K562 (cell line): ENCODE measurements around the gene ADCY5. TPM values are rescaled to one million over a fixed set of nuclear protein-coding genes. Genes with fewer than 3 reads are reported as not detected.

Experiments
- ATAC-seq: fragments of 200-7000 bp; cut with Tn5 transposase; 3 replicates; pipeline ENCODE4 v1.9.1; 2020; ENCODE audit warnings: moderate library complexity
- BruUV-seq: library from RNA; stranded (reverse); fragments of 400-500 nt; replicated peaks from 2 replicates; lab custom pipeline; 2021; lab: Mats Ljungman, UMichigan
- CTCF ChIA-PET: fragments of 300-600 bp; formaldehyde crosslinking; extraction: SDS; loops from one replicate; lab custom pipeline; 2021; ENCODE audit warnings: low intra/inter-chr PET ratio; lab: Yijun Ruan, JAX
- POLR2A ChIA-PET: fragments of 300-600, 350-650 bp; sonication (Branson Sonifier 250); formaldehyde crosslinking; extraction: SDS; loops from one replicate; lab custom pipeline; 2021; ENCODE audit warnings: antibody characterized with exemption, inconsistent platforms; lab: Yijun Ruan, JAX
- DNase-seq, 4 experiments: peaks; one replicate each; pipeline versions ENCODE4 v3.0.0 to v3.0.0-alpha.2; 2011 to 2018; ENCODE audit warnings: low spot score in 3 of 4, mixed read lengths in 3 of 4; ENCODE audit errors: extremely low read depth in 1 of 4
- FAIRE-seq: peaks from 2 replicates; lab custom pipeline; 2011; peaks lifted over from hg19 to GRCh38; lab: Jason Lieb, UNC
- H2AFZ ChIP-seq: 2 replicates; pipeline ENCODE4 v1.6.0; 2011; ENCODE audit warnings: low read depth, low read length, control low read depth, inconsistent platforms
- H3K27ac ChIP-seq: fragments of 200-600 bp; 3 replicates; pipeline ENCODE4 v1.8.0; 2011; ENCODE audit warnings: low read depth, mild to moderate bottlenecking, control low read depth, inconsistent platforms, low read length, moderate library complexity, mixed read lengths; ENCODE audit errors: extremely low read depth
- H3K27me3 ChIP-seq, 2 experiments: fragments of 300-600 bp in 1 of 2; 2 replicates in 1 of 2; 3 replicates in 1 of 2; pipeline versions ENCODE4 v1.6.0 to v1.8.0; 2011; ENCODE audit warnings: inconsistent platforms in 2 of 2, low read length in 2 of 2, mild to moderate bottlenecking in 1 of 2, mixed read lengths in 1 of 2, moderate library complexity in 1 of 2; ENCODE audit not compliant: control insufficient read depth in 2 of 2, insufficient read depth in 2 of 2
- H3K36me3 ChIP-seq: fragments of 300-600 bp; 3 replicates; pipeline ENCODE4 v1.8.0; 2011; ENCODE audit warnings: mild to moderate bottlenecking, low read length, inconsistent platforms; ENCODE audit not compliant: control insufficient read depth, insufficient read depth
- H3K4me1 ChIP-seq, 2 experiments: fragments of 200-600 bp in 1 of 2; replicated peaks in 1 of 2; 2 replicates in 1 of 2; 3 replicates in 1 of 2; pipeline versions ENCODE4 v1.5.1 to v1.8.0; 2011; ENCODE audit warnings: inconsistent platforms in 2 of 2, low read length in 2 of 2, mild to moderate bottlenecking in 1 of 2, mixed read lengths in 1 of 2, moderate library complexity in 1 of 2; ENCODE audit not compliant: control insufficient read depth in 2 of 2, insufficient read depth in 2 of 2
- H3K4me2 ChIP-seq: 2 replicates; pipeline ENCODE4 v1.6.1; 2011; ENCODE audit warnings: low read length, control low read depth, inconsistent platforms, mixed read lengths; ENCODE audit not compliant: insufficient read depth
- H3K4me3 ChIP-seq: fragments of 200-600 bp; sonication (generic), shearing (Covaris generic); 2 replicates; pipeline ENCODE4 v1.5.1; 2016; ENCODE audit warnings: control low read depth, inconsistent platforms
- H3K79me2 ChIP-seq: fragments of 200-600 bp; 3 replicates; pipeline ENCODE4 v1.8.0; 2011; ENCODE audit warnings: low read length, inconsistent platforms; ENCODE audit not compliant: control insufficient read depth, insufficient read depth
- H3K9ac ChIP-seq, 2 experiments: 2 replicates each; pipeline versions ENCODE4 v1.6.0 to v1.6.1; 2011; ENCODE audit warnings: low read depth in 2 of 2, low read length in 2 of 2, control low read depth in 1 of 2, inconsistent platforms in 1 of 2, mild to moderate bottlenecking in 1 of 2, mixed read lengths in 1 of 2; ENCODE audit not compliant: insufficient read depth in 1 of 2
- H3K9me1 ChIP-seq: one replicate; pipeline ENCODE4 v1.6.0; 2011; ENCODE audit warnings: inconsistent platforms, mild to moderate bottlenecking, low read length, moderate library complexity; ENCODE audit not compliant: control insufficient read depth, insufficient read depth
- H3K9me3 ChIP-seq: replicated peaks from 2 replicates; pipeline ENCODE4 v1.5.1; 2011; ENCODE audit warnings: low read depth, low read length, inconsistent platforms; ENCODE audit not compliant: control insufficient read depth, insufficient read depth
- H4K20me1 ChIP-seq: replicated peaks from 2 replicates; pipeline ENCODE4 v1.6.1; 2011; ENCODE audit warnings: low read length, inconsistent platforms, mixed read lengths; ENCODE audit not compliant: control insufficient read depth, insufficient read depth
- ATF1 ChIP-seq, 2 experiments: fragments of 450-650 bp in 1 of 2; IDR thresholded peaks; 2 replicates each; pipeline ENCODE4 v1.6.1; 2016; ENCODE audit warnings: missing compliant biosample characterization in 1 of 2, missing genetic modification characterization in 1 of 2
- BCL6 ChIP-seq: fragments of 250-450 bp; sonication (Bioruptor Pico); IDR thresholded peaks from 2 replicates; pipeline ENCODE4 v1.4.0; 2020
- CGGBP1 ChIP-seq: fragments of 250-450 bp; sonication (Bioruptor Pico); IDR thresholded peaks from 2 replicates; pipeline ENCODE4 v1.9.0; 2021; ENCODE audit warnings: mild to moderate bottlenecking
- KHSRP ChIP-seq: fragments of 450-650 bp; IDR thresholded peaks from 2 replicates; pipeline ENCODE4 v1.6.1; 2017
- POLR2G ChIP-seq: fragments of 200-400 bp; formaldehyde crosslinking; IDR thresholded peaks from 2 replicates; pipeline ENCODE4 v1.6.1; 2017; ENCODE audit warnings: low read depth, mild to moderate bottlenecking, antibody characterized with exemption, low read length, moderate library complexity
- POU5F1 ChIP-seq: fragments of 150-350 bp; IDR thresholded peaks from 2 replicates; pipeline ENCODE4 v1.6.1; 2014; ENCODE audit warnings: borderline replicate concordance, low read length, low read depth, mild to moderate bottlenecking; ENCODE audit not compliant: partially characterized antibody
- SRF ChIP-seq, 2 experiments: fragments of 250-450, 450-650 bp in 1 of 2; sonication (Bioruptor Pico) in 1 of 2; sonication (generic) in 1 of 2; formaldehyde crosslinking; IDR thresholded peaks; 2 replicates each; pipeline versions ENCODE4 v1.5.0 to v1.5.1; 2020 to 2022; ENCODE audit warnings: mild to moderate bottlenecking in 1 of 2, missing genetic modification reagents in 1 of 2
- XRCC3 ChIP-seq: fragments of 450-650 bp; IDR thresholded peaks from 2 replicates; pipeline ENCODE4 v1.6.1; 2017; ENCODE audit warnings: mild to moderate bottlenecking, moderate library complexity
- YBX1 ChIP-seq: fragments of 450-650 bp; IDR thresholded peaks from 2 replicates; pipeline ENCODE4 v1.7.1; 2016; ENCODE audit warnings: mild to moderate bottlenecking
- YY1 ChIP-seq, 3 experiments: IDR thresholded peaks; 2 replicates each; pipeline ENCODE4 v1.6.1; 2011; ENCODE audit warnings: low read length in 2 of 3, mild to moderate bottlenecking in 2 of 3, moderate library complexity in 2 of 3, borderline replicate concordance in 1 of 3, control low read depth in 1 of 3, low read depth in 1 of 3; ENCODE audit not compliant: insufficient read depth in 3 of 3, insufficient replicate concordance in 2 of 3, control insufficient read depth in 1 of 3, insufficient read length in 1 of 3; ENCODE audit errors: extremely low read depth in 1 of 3
- ZC3H11A ChIP-seq: IDR thresholded peaks from 2 replicates; pipeline ENCODE4 v1.6.1; 2012; ENCODE audit warnings: low read depth, low read length, improper control_type of control experiment
- ZNF24 ChIP-seq: fragments of 450-650 bp; IDR thresholded peaks from 2 replicates; pipeline ENCODE4 v1.6.1; 2016
- WGBS: fragments of 100-300 bp; shearing (Covaris generic); methylation state at CpG from one replicate; pipeline ENCODE4 v1.1.6; 2016; ENCODE audit warnings: low coverage, mixed read lengths; ENCODE audit not compliant: insufficient coverage; ENCODE audit errors: missing lambda C conversion rate; 5-methylcytosine and 5-hydroxymethylcytosine counted together
- in situ Hi-C: fragments of 300-500 bp; cut with MboI; formaldehyde crosslinking; loops from 4 replicates; pipeline ENCODE4 v1.15.0; 2018; ENCODE audit warnings: inconsistent platforms, mixed read lengths
- intact Hi-C: fragments of 100-400 bp; cut with micrococcal nuclease; formaldehyde crosslinking; loops from 2 replicates; pipeline ENCODE4 v1.14.2; 2022
- polyA plus RNA-seq, 8 experiments: library from polyadenylated mRNA; depleted of rRNA in 4 of 8; stranded (reverse) in 5 of 8; unstranded in 3 of 8; fragments of >200 nt; fragmentation: Nextera tagmentation in 2 of 8; fragmentation: Illumina TruSeq in 1 of 8; extraction: Ambion mirVana in 2 of 8; extraction: Trizol in 1 of 8; gene quantifications; 2 replicates each; pipeline versions ENCODE4 v1.2.1 to v1.2.3, GENCODE V29; 2011 to 2014; ENCODE audit warnings: inconsistent platforms in 1 of 8, missing spikeins in 1 of 8
- total RNA-seq, 7 experiments: library from RNA; depleted of rRNA in 6 of 7; stranded (reverse); fragments of >200 nt in 6 of 7; fragmentation: Illumina TruSeq in 2 of 7; extraction: Trizol in 2 of 7; gene quantifications; 2 replicates each; pipeline versions ENCODE4 v1.2.1 to v1.2.3, GENCODE V29; 2011 to 2021; ENCODE audit warnings: low replicate concordance in 1 of 7
- TF ChIP-seq, protein P1 (sequence below): sonication (generic); formaldehyde crosslinking; IDR thresholded peaks from 2 replicates; pipeline ENCODE4 v1.8.1; 2023; ENCODE audit warnings: mild to moderate bottlenecking, missing genetic modification reagents

The ADCY5 gene
- total and polyA plus RNA-seq, 9 of the 15 experiments (the other 6 are each of a cell fraction or from before 2014, with no cell fraction given) = under 0.01 TPM; not detected in 8

- FAIRE-seq (no peak), DNase-seq (no peak)
- intact Hi-C loops = no loop called here
Measured at GRCh38 chr3:123444744-123445143, 4.1 kb downstream of the ADCY5 start.

More at GRCh38 chr3:123444744-123445143, 4.1 kb downstream of the ADCY5 start:
- Histone ChIP-seq H3K4me3 (no peak overlapping the region), H4K20me1 (peaks cover 6% of the 10 kb centered on the region; the same call in 1 of the 2 replicates), H3K79me2 (no peaks in the 10 kb centered on the region)
- TF ChIP-seq BCL6 (CRISPR knock-in tag) = no peak
- no peak for TF ChIP-seq CGGBP1 (CRISPR knock-in tag)
- no peak for TF ChIP-seq YY1 (IDR thresholded peaks at IDR 0.05; ENCODE audit: borderline replicate concordance in 1 of 3, control insufficient read depth in 1 of 3, extremely low read depth in 1 of 3, insufficient read depth in 3 of 3, insufficient read length in 1 of 3, insufficient replicate concordance in 2 of 3, low read depth in 1 of 3, low read length in 2 of 3)
- no peak for TF ChIP-seq ATF1 (CRISPR knock-in tag; IDR thresholded peaks at IDR 0.05)
- TF ChIP-seq ATF1 (tag; IDR thresholded peaks at IDR 0.05) = no peak
- TF ChIP-seq POU5F1 = no peak
- TF ChIP-seq SRF (CRISPR knock-in tag; IDR thresholded peaks at IDR 0.05) = no peak
- TF ChIP-seq, protein P1, sequence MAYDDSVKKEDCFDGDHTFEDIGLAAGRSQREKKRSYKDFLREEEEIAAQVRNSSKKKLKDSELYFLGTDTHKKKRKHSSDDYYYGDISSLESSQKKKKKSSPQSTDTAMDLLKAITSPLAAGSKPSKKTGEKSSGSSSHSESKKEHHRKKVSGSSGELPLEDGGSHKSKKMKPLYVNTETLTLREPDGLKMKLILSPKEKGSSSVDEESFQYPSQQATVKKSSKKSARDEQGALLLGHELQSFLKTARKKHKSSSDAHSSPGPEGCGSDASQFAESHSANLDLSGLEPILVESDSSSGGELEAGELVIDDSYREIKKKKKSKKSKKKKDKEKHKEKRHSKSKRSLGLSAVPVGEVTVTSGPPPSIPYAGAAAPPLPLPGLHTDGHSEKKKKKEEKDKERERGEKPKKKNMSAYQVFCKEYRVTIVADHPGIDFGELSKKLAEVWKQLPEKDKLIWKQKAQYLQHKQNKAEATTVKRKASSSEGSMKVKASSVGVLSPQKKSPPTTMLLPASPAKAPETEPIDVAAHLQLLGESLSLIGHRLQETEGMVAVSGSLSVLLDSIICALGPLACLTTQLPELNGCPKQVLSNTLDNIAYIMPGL (CRISPR knock-in tag) = no peak
- no peak for TF ChIP-seq YBX1
- no peak for TF ChIP-seq KHSRP
- no peak for TF ChIP-seq XRCC3
- TF ChIP-seq ZC3H11A = no peak
- TF ChIP-seq POLR2G = no peak
- no peak for TF ChIP-seq ZNF24
- TF ChIP-seq, all 486 proteins: peak for 0
- Histone ChIP-seq H3K4me2 (no peak overlapping the region), H3K36me3 (no peaks in the 10 kb centered on the region), H3K4me1 (peaks cover 0 to 24% of the 10 kb centered on the region in 2 experiments; a peak in 2 of 5 replicates), H3K9me3 (no peaks in the 10 kb centered on the region), H3K9me1 (no peaks in the 10 kb centered on the region), H2AFZ (no peak overlapping the region), H3K9ac (no peak overlapping the region), H3K27me3 (peaks cover 0 to 31% of the 10 kb centered on the region in 2 experiments; a peak in 3 of 5 replicates), H3K27ac (no peak overlapping the region)
- CTCF ChIA-PET = no interaction called here
- ATAC-seq = no peak
- in situ Hi-C loops = no loop called here
- BruUV-seq = no TSS peak
- POLR2A ChIA-PET = no interaction called here
- 0% methylated on average over 1 of the region's 1 CpG for WGBS
